HG02870 (cell line): Measurements from ENCODE around the gene SRR.

Experiments
- ATAC-seq: cut with Tn5 transposase; IDR thresholded peaks from one replicate; pipeline ENCODE4 v1.9.1; 2021; ENCODE audit warnings: mild to moderate bottlenecking, moderate library complexity; ENCODE audit not compliant: unreplicated experiment

The SRR gene

DNA sequence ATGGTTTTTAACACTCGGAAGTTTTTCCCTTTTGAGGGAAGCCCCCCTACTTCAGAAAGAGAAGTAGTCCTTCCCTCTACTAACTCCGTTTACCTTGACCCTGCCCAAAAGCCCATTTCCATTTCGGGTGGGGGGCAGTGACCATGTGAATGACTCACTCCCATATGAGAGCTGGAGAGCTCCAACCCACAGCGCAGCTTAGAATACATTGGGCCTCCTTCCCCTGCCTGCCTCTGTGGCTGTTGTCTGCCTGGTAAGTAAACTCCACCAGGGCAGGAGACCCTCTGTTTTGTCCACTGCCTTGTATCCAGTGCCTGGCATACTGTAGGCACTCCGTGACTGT, 34.5 kb downstream of the SRR start:
- no peak for ATAC-seq

GRCh38 chr17:2343421-2343820, 39.7 kb downstream of the SRR start:
- no peak for ATAC-seq

DNA sequence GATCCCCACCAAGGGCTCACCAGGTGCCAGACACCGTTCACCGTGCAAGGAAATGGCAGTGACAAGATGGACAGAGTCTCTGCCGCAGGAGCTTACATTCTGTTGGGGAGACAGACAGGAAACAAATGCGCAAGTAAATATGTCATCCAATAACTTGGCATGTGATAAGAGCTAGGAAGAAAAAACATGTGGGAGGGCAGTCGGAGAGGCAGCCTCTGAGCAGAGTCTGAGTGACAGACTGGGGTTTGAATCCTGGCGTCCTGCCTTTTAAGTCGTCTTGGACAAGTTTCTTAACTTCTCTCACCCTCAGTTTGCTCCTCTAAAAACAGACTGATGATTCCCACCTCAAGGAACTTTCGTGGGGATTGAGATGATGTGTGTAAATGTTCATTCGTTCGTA, 40.8 kb downstream of the SRR start:
- no peak for ATAC-seq

GRCh38 chr17:2346475-2346874, 42.7 kb downstream of the SRR start:
- no peak for ATAC-seq

DNA sequence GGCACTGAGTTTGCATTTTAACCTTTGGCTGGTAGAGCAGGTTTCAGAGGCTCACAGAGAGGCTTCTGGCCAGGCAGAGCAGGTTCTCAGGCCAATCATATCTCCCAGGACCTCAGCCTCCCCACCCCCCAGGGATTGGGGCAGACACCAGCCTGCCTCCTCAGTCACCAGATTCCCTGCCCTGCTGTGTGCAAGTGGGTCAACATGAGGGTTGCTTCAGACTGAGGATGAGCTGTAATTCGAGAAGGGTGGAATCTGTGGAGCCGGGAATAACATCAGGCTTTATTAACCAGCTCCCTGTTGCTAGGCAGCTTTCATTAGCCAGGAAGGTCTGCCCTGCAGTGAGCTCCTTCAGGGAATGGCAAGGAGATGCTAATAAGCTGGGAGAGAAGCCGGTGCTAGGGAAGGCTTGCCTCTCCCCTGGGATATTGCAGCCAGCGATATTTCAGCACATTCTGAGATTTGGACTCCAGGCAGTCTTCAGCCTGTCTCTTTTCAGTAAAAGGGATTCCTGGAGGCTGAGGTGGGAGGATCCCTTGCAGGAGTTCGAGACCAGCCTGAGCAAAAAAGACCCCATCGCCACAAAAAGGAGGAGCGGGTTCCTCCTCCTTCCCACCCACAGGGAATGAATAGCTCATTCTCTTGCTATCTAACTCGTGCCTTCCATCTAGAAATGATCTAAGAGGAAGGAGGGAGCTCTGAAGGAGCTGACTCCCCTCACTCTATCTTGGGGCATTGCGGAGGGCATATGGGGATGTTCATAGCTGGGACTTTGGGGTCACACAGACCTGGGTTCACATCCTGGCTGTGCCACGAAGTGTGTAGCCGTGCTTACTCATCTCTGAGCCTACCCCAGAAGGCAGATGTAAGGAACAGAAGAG, 44.3 kb downstream of the SRR start:
- ATAC-seq: no peak

- no peak for ATAC-seq
Observed at GRCh38 chr17:2351269-2351668, 47.5 kb downstream of the SRR start.

- no peak for ATAC-seq
Observed at GRCh38 chr17:2354311-2354710, 50.6 kb downstream of the SRR start.

- ATAC-seq: no peak
Observed at GRCh38 chr17:2357237-2357636, 53.5 kb downstream of the SRR start.

- no peak for ATAC-seq
Observed at GRCh38 chr17:2357931-2358434, 54.2 kb downstream of the SRR start.

GRCh38 chr17:2361010-2361760, 57.4 kb downstream of the SRR start:
- no peak for ATAC-seq

GRCh38 chr17:2362016-2362415, 58.3 kb downstream of the SRR start:
- ATAC-seq: no peak

DNA sequence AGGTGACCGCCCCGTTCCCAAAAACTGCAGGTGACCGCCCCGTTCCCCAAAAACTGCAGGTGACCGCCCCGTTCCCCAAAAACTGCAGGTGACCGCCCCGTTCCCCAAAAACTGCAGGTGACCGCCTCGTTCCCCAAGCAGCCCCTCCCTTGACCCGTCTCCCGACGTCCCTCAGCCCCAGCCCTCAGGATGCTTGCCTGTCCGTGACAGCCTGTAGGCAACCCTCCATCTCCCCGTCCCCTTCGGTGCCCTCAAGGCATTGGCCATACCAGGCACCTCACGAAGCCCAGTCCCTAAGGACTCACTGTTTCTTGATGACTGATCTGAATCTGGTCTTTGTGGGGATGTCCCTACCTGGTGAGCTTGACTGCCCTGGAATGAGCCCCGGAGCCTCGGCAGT, 58.7 kb downstream of the SRR start:
- no peak for ATAC-seq

- no peak for ATAC-seq
Observed at GRCh38 chr17:2362881-2363280, 59.1 kb downstream of the SRR start.

DNA sequence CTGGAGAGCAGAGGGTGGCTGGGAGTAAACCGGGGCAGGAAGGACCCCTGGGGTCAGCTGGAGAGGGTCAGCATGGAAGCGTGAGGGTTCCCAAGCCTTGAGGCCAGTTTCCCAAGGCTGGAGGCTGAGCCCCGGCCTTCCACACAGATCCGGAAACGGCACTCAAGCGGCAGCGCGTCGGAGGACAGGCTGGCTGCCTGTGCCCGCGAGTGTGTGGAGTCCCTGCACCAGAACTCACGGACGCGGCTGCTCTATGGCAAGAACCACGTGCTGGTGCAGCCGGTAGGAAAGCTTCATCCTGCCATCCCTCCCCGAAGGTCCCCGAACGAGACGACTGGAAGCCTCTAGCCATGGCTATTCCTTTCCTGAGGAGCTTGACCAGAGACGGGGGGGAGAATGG, 59.6 kb downstream of the SRR start:
- no peak for ATAC-seq

DNA sequence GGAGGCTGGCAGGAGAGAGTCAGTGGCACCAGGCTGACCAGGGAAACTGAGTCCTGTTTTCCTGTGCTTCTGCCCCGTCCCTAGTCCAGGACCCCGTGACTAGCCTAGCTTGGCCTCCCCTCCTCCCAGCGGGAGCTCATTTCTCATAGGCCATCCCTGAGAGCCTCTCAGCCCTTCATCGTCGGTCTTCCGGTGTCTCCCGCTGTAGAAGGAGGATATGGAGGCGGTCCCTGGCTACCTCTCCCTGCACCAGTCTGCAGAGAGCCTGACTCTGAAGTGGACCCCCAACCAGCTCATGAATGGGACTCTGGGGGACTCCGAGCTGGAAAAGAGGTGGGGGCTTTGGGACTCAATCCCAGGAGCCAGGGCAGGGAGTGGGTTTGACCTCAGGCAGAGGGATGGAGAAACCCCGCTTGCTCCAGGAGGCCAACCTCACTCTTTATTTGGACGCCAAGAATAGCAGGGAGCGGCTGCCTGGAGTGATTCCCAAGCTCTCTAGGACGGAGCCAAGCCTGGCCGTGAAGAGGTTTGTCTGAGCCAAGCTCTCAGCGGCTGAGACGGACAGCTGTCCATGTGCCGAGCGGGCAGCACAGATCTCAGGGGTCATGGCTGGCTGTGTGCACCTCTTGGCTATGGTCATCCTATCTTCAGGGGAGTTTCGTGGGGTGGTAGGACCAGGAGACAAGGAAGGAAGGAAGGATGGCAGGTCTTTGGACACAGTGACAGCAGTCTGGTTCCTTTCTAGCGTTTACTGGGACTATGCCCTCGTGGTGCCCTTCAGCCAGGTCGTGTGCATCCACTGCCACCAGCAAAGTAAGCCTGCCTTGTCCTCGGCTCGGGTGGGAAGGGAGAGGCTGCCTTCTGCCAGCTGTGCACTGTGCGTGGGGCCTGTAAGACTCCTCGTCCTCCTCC, 60.4 kb downstream of the SRR start:
- no peak for ATAC-seq

DNA sequence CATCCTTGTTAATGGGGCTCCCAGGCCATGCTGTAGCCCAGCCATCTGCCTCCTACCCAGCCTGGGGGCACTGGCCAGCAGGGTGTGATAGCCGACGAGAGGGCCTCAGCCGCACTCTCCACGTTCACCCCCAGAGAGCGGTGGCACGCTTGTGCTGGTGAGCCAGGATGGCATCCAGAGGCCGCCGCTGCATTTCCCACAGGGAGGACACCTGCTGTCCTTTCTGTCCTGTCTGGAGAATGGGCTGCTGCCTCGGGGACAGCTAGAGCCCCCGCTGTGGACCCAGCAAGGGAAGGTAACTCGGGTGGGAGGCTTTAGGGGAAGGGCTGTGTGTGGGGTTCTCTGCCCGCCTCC, 61.0 kb downstream of the SRR start:
- no peak for ATAC-seq

- no peak for ATAC-seq
Observed at GRCh38 chr17:2365132-2365531, 61.4 kb downstream of the SRR start.

GRCh38 chr17:2366747-2367494, 63.2 kb downstream of the SRR start:
- no peak for ATAC-seq

GRCh38 chr17:2368359-2368758, 64.6 kb downstream of the SRR start:
- ATAC-seq: no peak

GRCh38 chr17:2369039-2369438, 65.3 kb downstream of the SRR start:
- no peak for ATAC-seq
